BE2C (cell line): ENCODE measurements around the gene MUC5AC.

Experiments
- DNase-seq: peaks from one replicate; pipeline ENCODE4 v3.0.0-alpha.2; 2020
- H3K27me3 ChIP-seq: fragments of 250-450 bp; sonication (Bioruptor Pico); 2 replicates; pipeline ENCODE4 v1.5.1; 2020; ENCODE audit warnings: mild to moderate bottlenecking
- H3K36me3 ChIP-seq: fragments of 250-450 bp; sonication (Bioruptor Pico); 2 replicates; pipeline ENCODE4 v1.5.1; 2020; ENCODE audit warnings: mild to moderate bottlenecking
- H3K4me1 ChIP-seq: fragments of 250-450 bp; sonication (Bioruptor Pico); 2 replicates; pipeline ENCODE4 v1.5.1; 2020
- H3K4me3 ChIP-seq: 2 replicates; pipeline ENCODE4 v1.5.1; 2011; ENCODE audit warnings: low read depth, low read length
- H3K9me3 ChIP-seq: fragments of 250-450 bp; sonication (Bioruptor Pico); 2 replicates; pipeline ENCODE4 v1.5.1; 2020
- TF ChIP-seq, protein P1 (sequence below): IDR thresholded peaks from 2 replicates; pipeline ENCODE4 v1.5.1; 2012; ENCODE audit warnings: mild to moderate bottlenecking, low read depth, low read length

The MUC5AC gene

DNA sequence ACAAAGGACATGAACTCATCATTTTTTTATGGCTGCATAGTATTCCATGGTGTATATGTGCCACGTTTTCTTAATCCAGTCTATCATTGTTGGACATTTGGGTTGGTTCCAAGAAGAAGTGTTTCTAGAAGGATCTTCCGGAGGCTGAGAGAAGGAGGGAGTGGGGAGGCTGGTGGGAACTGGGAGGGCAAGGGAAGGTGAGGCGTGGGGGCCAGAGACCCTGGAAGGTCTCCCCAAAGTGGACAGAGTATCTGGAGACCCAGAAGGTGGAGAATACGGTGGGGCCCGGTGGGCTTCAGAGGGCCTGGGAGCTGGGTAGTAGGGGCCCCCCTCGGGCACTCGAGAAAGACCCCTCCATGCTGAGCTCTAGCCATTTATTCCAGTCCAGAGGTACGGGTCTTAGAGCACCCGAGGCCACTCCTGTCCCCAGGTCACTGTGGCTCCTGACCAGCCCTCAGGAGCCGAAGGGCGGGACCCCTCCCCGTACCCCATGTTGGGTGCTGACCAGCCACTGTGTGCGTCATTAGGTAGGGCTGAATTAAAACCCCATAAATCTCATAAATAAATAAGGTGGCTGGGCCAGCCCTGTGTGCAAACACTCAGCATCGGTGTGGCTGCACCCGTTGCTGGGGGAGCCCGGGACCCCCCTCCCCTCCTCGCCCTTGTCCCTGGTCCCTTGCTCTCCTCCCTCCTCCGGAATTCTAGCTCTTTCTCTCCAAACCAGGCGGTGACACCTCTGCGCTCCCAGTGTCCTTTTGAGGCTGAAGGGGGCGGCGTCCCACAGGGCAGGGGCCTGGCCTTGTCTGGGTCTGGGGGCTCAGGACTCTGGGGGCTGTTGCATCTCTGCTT is 38.8 kb upstream of the MUC5AC start:
- TF ChIP-seq, protein P1, sequence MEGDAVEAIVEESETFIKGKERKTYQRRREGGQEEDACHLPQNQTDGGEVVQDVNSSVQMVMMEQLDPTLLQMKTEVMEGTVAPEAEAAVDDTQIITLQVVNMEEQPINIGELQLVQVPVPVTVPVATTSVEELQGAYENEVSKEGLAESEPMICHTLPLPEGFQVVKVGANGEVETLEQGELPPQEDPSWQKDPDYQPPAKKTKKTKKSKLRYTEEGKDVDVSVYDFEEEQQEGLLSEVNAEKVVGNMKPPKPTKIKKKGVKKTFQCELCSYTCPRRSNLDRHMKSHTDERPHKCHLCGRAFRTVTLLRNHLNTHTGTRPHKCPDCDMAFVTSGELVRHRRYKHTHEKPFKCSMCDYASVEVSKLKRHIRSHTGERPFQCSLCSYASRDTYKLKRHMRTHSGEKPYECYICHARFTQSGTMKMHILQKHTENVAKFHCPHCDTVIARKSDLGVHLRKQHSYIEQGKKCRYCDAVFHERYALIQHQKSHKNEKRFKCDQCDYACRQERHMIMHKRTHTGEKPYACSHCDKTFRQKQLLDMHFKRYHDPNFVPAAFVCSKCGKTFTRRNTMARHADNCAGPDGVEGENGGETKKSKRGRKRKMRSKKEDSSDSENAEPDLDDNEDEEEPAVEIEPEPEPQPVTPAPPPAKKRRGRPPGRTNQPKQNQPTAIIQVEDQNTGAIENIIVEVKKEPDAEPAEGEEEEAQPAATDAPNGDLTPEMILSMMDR: no peak
- Histone ChIP-seq H3K4me1 (no peaks in the 10 kb centered on the region), H3K4me3 (no peak overlapping the region), H3K9me3 (no peaks in the 10 kb centered on the region), H3K27me3 (no peaks in the 10 kb centered on the region), H3K36me3 (no peaks in the 10 kb centered on the region)
- DNase-seq: no peak

DNA sequence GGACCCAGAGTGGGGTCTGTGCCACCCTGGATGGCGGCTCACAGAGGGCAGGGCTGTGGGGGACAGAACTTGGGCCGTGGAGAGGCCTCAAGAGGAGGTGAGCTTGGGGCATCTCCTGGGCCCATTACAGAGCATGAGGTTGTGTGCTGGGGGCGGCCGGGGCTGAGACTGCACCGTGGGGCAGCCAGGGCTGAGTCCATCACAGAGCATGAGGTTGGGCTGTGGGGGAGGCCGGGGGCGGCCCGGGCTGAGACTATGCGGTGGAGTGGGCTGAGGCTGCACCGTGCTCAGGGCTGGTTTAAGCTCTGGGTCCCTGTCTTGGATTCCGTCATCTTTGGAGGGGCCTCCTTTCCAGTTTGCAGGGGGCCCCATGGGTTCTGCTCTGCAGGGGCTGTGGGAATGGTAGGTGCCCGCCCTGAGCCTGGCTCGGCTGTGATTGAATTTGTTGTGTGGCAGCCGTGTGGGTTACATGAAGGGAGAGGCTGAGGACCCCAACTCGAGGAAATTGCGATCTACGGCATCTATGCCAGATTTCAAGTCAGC is 38.1 kb upstream of the MUC5AC start:
- Histone ChIP-seq H3K27me3 (no peaks in the 10 kb centered on the region), H3K36me3 (no peaks in the 10 kb centered on the region), H3K9me3 (no peaks in the 10 kb centered on the region), H3K4me3 (no peak overlapping the region), H3K4me1 (no peaks in the 10 kb centered on the region)
- TF ChIP-seq, protein P1: no peak
- no peak for DNase-seq

DNA sequence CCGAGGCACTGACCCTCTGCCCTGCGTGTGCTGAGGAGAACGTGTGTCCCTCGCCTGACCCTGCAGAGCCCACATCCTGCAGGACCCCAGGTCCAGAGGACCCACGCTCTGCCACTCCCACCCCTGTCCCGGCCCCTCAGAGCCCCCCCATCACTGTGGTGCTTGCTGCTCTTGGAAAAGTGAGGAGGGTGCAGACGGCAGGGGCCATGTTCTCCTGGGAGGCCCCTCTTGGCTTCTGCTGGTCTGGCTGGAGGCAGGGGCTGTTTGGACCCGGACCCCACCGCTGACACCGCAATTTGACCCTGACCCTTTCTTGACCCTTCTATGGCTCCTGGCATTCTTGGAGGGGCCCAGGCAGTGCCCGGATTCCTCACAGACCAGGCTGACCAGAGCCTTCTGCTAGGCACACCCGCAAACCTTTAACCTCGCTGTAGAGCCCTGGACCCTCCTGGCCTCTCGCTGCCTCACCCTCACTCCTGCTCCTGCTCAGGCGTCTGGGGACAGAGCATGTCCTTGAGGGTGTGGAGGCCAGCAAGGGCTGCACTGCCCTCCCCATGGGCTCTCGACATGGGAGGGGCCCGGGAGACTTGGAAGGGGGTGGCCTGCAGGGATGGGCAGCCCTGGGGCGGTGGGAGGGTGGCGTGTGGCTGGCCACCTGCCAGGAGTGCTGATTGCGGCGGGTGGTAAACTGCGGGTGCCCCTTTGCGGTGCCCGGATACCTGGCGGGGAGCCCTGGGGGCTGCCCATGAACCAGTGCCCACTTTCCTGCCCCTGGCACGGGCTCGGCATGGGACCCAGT is 37.0 kb upstream of the MUC5AC start:
- TF ChIP-seq, protein P1: no peak
- Histone ChIP-seq H3K9me3 (no peaks in the 10 kb centered on the region), H3K4me1 (no peaks in the 10 kb centered on the region)

DNA sequence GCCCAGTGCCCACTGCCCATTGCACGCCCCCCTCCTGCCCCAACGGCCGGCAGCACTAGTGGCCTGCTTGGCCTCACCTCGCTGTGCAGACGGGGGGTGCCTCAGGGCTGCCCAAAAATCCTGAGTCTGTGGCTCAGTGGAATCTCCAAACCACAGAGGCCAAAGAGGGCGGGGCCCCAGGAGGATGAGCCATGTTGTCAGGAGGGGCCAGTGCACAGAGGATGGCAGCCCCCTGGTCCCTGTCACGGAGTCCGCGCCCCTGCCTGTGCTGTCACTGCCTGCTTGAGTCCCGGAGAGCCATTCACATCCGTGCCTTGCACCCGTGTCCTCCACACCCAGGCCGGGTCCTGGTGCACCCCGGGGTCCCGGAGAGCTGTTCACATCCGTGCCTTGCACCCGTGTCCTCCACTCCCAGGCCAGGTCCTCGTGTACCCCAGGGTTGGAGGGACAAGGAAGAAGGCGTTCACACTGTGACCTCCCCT is 36.4 kb upstream of the MUC5AC start:
- H3K27me3 ChIP-seq: no peaks in the 10 kb centered on the region
- DNase-seq: no peak
- H3K4me3 ChIP-seq: no peak overlapping the region
- no peaks in the 10 kb centered on the region for H3K4me1 ChIP-seq
- H3K9me3 ChIP-seq: no peaks in the 10 kb centered on the region
- TF ChIP-seq, protein P1: no peak
- H3K36me3 ChIP-seq: no peaks in the 10 kb centered on the region

More for the DNA sequence above, 37.0 kb upstream of the MUC5AC start:
- no peak for DNase-seq
- H3K27me3 ChIP-seq: no peaks in the 10 kb centered on the region
- no peak overlapping the region for H3K4me3 ChIP-seq
- no peaks in the 10 kb centered on the region for H3K36me3 ChIP-seq

DNA sequence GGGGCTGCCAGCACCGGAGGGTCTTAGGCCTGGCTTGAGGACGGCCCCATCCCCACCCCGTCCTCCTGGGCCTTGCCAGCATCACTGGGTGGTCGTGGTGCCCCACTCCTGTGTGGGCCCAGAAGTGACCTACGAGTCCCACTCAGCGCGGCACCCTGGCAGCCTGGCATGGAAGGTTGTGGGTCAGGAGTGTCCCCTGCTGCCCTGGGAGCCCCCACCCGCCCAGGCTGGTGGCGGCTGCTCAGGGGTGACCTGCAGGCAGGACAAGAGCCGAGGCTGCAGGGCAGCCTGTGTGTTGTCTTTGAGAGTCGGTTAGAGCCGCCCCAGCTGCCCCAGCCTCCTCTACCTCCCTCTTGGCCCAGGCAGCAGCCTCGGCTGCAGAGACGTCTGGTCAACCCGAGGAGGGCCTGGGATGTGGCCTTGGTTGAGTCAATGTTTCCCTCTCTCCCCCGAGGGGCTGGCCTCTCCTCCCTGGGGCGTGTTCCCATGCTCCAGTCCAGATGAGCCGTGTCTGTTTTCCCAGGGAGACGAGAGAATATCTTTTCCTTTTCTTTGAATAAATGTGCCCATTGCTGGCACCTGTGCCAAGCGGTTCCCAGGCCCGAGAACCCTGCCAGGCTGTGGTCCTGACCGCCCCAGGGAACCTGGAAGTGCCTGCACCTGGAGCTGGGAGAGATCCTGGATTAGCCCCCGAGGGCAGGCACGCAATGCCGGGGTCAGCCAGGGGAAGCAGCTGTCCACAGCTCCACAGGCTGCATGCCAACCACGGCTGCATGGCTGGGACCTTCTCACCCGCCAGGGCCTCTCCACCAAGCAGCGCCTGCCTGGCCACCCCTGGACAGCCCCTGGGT is 35.7 kb upstream of the MUC5AC start:
- Histone ChIP-seq H3K4me1 (no peaks in the 10 kb centered on the region), H3K36me3 (no peaks in the 10 kb centered on the region), H3K27me3 (no peaks in the 10 kb centered on the region), H3K9me3 (no peaks in the 10 kb centered on the region), H3K4me3 (no peak overlapping the region)
- TF ChIP-seq, protein P1: no peak
- no peak for DNase-seq
